ENCODE measurements around the gene KIF7.
"Not testable (repeated sequence)": the region's sequence is repeated elsewhere in the genome, so short reads cannot be mapped to it uniquely, and the experiment has no call there.

Gene KIF7

GRCh38 chr15:89614164-89614563 is 41.1 kb downstream of the KIF7 start:
- no peak for DNase-seq (ENCODE audit: low read depth)

GRCh38 chr15:89613031-89613430 is 42.2 kb downstream of the KIF7 start:
- DNase-seq (ENCODE audit: low read depth): no peak

- no peak for DNase-seq (ENCODE audit: low read depth)
Observed at GRCh38 chr15:89611317-89611716, 44.0 kb downstream of the KIF7 start.

GRCh38 chr15:89599021-89599420 is 56.2 kb downstream of the KIF7 start:
- DNase-seq (ENCODE audit: low read depth): no peak

- no peak for DNase-seq (ENCODE audit: low read depth)
Observed at GRCh38 chr15:89593018-89593417, 62.2 kb downstream of the KIF7 start.

DNA sequence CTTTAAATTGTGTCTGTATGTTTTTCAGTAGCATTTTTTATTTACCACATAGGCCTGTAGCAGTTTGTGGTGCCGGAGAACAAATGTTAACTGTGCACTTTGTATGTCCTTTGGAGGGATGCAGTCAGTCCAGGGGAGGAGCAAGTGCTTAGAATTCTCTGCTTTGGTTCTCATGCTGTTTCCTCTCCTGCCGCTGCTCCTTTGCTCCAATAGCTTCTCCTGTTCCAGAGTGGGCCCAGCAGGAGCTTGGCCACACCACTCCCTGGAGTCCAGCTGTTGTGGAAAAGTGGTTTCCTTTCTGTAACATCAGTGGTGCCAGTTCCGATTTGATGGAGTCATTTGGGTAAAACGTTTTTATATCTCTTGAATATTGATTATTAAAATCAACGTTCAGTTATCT is 63.4 kb downstream of the KIF7 start:
- DNase-seq (ENCODE audit: low read depth): no peak

GRCh38 chr15:89587955-89588354 is 67.3 kb downstream of the KIF7 start:
- DNase-seq (ENCODE audit: low read depth): no peak

GRCh38 chr15:89586651-89587050 is 68.6 kb downstream of the KIF7 start:
- DNase-seq (ENCODE audit: low read depth): no peak

DNA sequence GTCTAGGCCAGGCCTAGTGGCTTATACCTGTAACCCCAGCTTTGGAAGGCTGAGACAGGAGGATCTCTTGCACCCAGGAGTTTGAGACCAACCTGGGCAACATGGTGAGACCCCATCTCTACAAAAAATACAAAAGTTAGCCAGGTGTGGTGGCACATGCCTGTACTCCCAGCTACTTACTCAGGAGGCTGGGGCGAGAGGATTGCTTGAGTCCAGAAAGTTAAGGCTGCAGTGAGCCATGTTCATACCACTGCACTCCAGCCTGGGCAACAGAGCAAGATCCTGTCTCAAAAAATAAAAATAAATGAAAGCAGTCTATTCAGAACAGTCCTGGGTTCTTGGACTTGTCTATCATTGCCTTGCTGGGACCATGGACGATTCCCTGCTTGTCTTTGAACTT is 74.5 kb downstream of the KIF7 start:
- not testable (repeated sequence) for DNase-seq (ENCODE audit: low read depth)

- DNase-seq (ENCODE audit: low read depth): no peak
Observed at GRCh38 chr15:89578146-89578545, 77.1 kb downstream of the KIF7 start.

Data from stimulated activated CD8-positive, alpha-beta memory T cell treated with anti-CD3 and anti-CD28 coated beads, Interleukin-15, amount 100 ng/mL, for 1 hour (primary cell).